HepG2 (cell line): ENCODE results near the gene CSNK2A1. TPM values are rescaled to one million over a fixed set of nuclear protein-coding genes. Genes with fewer than 3 reads are reported as not detected.

Source experiments
- ARNT2 ChIP-seq: sonication (generic); formaldehyde crosslinking; IDR thresholded peaks from 2 replicates; pipeline ENCODE4 v1.8.0; 2022; ENCODE audit warnings: mild to moderate bottlenecking, low read depth, missing genetic modification reagents, moderate library complexity
- DMAP1 ChIP-seq: IDR thresholded peaks from 2 replicates; pipeline ENCODE4 v1.6.1; 2016
- DNMT1 ChIP-seq: sonication (generic); formaldehyde crosslinking; IDR thresholded peaks from 2 replicates; pipeline ENCODE4 v1.5.1; 2020; ENCODE audit warnings: mild to moderate bottlenecking, missing genetic modification reagents
- EZH2 ChIP-seq: conservative IDR thresholded peaks from 2 replicates; pipeline ENCODE4 v1.6.1; 2012; ENCODE audit warnings: mild to moderate bottlenecking, low read depth, low read length, moderate library complexity
- FOXK1 ChIP-seq: sonication (generic); formaldehyde crosslinking; IDR thresholded peaks from 2 replicates; pipeline ENCODE4 v1.4.0; 2020; ENCODE audit warnings: low read depth, missing genetic modification reagents, borderline replicate concordance
- HMG20A ChIP-seq: IDR thresholded peaks from 2 replicates; pipeline ENCODE4 v1.6.1; 2016; ENCODE audit warnings: borderline replicate concordance
- HMGXB3 ChIP-seq: sonication (generic); formaldehyde crosslinking; IDR thresholded peaks from 2 replicates; pipeline ENCODE4 v1.4.0; 2020; ENCODE audit warnings: missing genetic modification reagents, borderline replicate concordance
- JARID2 ChIP-seq: sonication (generic); formaldehyde crosslinking; IDR thresholded peaks from 2 replicates; pipeline ENCODE4 v1.8.1; 2023; ENCODE audit warnings: missing genetic modification reagents, inconsistent platforms; ENCODE audit not compliant: insufficient replicate concordance
- JUND ChIP-seq: sonication (generic); formaldehyde crosslinking; IDR thresholded peaks from 2 replicates; pipeline ENCODE4 v1.8.0; 2022; ENCODE audit warnings: mild to moderate bottlenecking, missing genetic modification reagents
- KAT7 ChIP-seq: IDR thresholded peaks from 2 replicates; pipeline ENCODE4 v1.6.1; 2018; ENCODE audit warnings: borderline replicate concordance, missing compliant biosample characterization
- MED1 ChIP-seq: sonication (generic); formaldehyde crosslinking; IDR thresholded peaks from 2 replicates; pipeline ENCODE4 v1.4.0; 2020; ENCODE audit warnings: missing genetic modification reagents
- MEIS2 ChIP-seq: sonication (generic); formaldehyde crosslinking; IDR thresholded peaks from 2 replicates; pipeline ENCODE4 v1.9.0; 2021; ENCODE audit warnings: mild to moderate bottlenecking, missing genetic modification reagents
- PBX2 ChIP-seq: IDR thresholded peaks from 2 replicates; pipeline ENCODE4 v1.6.1; 2016; ENCODE audit warnings: control low read depth
- POLR2G ChIP-seq: fragments of 200-400 bp; formaldehyde crosslinking; IDR thresholded peaks from 2 replicates; pipeline ENCODE4 v1.6.1; 2018; ENCODE audit warnings: mild to moderate bottlenecking, low read depth, low read length, moderate library complexity
- SETDB1 ChIP-seq: sonication (generic); formaldehyde crosslinking; IDR thresholded peaks from 2 replicates; pipeline ENCODE4 v1.5.1; 2020; ENCODE audit warnings: missing genetic modification reagents, mild to moderate bottlenecking, borderline replicate concordance
- SP4 ChIP-seq: sonication (generic); formaldehyde crosslinking; IDR thresholded peaks from 2 replicates; pipeline ENCODE4 v1.8.1; 2023; ENCODE audit warnings: mild to moderate bottlenecking, missing genetic modification reagents
- TEF ChIP-seq: sonication (generic); formaldehyde crosslinking; IDR thresholded peaks from 2 replicates; pipeline ENCODE4 v1.5.0; 2020; ENCODE audit warnings: missing genetic modification reagents
- YEATS4 ChIP-seq: sonication (generic); formaldehyde crosslinking; IDR thresholded peaks from 2 replicates; pipeline ENCODE4 v1.4.0; 2020; ENCODE audit warnings: missing genetic modification reagents, borderline replicate concordance
- ZFP1 ChIP-seq: IDR thresholded peaks from 2 replicates; pipeline ENCODE4 v1.6.1; 2016
- ZNF12 ChIP-seq: sonication (generic); formaldehyde crosslinking; IDR thresholded peaks from 2 replicates; pipeline ENCODE4 v1.5.0; 2020; ENCODE audit warnings: missing genetic modification reagents
- ZNF225 ChIP-seq: sonication (generic); formaldehyde crosslinking; IDR thresholded peaks from 2 replicates; pipeline ENCODE4 v1.4.0; 2020; ENCODE audit warnings: mild to moderate bottlenecking, missing genetic modification reagents
- ZNF232 ChIP-seq: sonication (generic); formaldehyde crosslinking; IDR thresholded peaks from 2 replicates; pipeline ENCODE4 v1.4.0; 2020; ENCODE audit warnings: missing genetic modification reagents, borderline replicate concordance
- ZNF496 ChIP-seq: sonication (generic); formaldehyde crosslinking; IDR thresholded peaks from 2 replicates; pipeline ENCODE4 v1.8.1; 2023; ENCODE audit warnings: mild to moderate bottlenecking, moderate library complexity, missing genetic modification reagents; ENCODE audit not compliant: insufficient replicate concordance
- ZNF557 ChIP-seq: sonication (generic); formaldehyde crosslinking; IDR thresholded peaks from 2 replicates; pipeline ENCODE4 v1.4.0; 2020; ENCODE audit warnings: missing genetic modification reagents
- ZNF784 ChIP-seq: sonication (generic); formaldehyde crosslinking; IDR thresholded peaks from 2 replicates; pipeline ENCODE4 v1.5.1; 2020; ENCODE audit warnings: missing genetic modification reagents, mild to moderate bottlenecking, borderline replicate concordance
- polyA plus RNA-seq, 8 experiments: library from polyadenylated mRNA; depleted of rRNA in 3 of 8; stranded (reverse) in 7 of 8; unstranded in 1 of 8; fragments of >200 nt; fragmentation: Illumina TruSeq in 4 of 8; extraction: Trizol in 4 of 8; gene quantifications; 2 replicates each; pipeline versions ENCODE4 v1.2.1 to v1.2.3, GENCODE V29; 2011 to 2016; ENCODE audit warnings: low read depth in 4 of 8, missing spikeins in 1 of 8, mixed read lengths in 1 of 8; ENCODE audit not compliant: insufficient read depth in 1 of 8
- total RNA-seq, 5 experiments: library from RNA; depleted of rRNA; stranded (reverse); fragments of >200 nt; fragmentation: Illumina TruSeq; extraction: Trizol; gene quantifications; 2 replicates each; pipeline ENCODE4 v1.2.3, GENCODE V29; 2016; ENCODE audit warnings: low read depth in 1 of 5

The CSNK2A1 gene
- total and polyA plus RNA-seq, 2 of the 13 experiments (the other 11 are each of a cell fraction or from before 2014, with no cell fraction given), result 153 to 231 TPM

GRCh38 chr20:472137-472846, 71.3 kb downstream of the CSNK2A1 start (continued):
- TF ChIP-seq POLR2G (0 out of 2 replicates have a peak, but pooled peaks have one; percentile 19), MED1 (peak; percentile 69), SETDB1 (CRISPR knock-in tag) (peak; percentile 96), YEATS4 (CRISPR knock-in tag) (0 out of 2 replicates have a peak, but pooled peaks have one; percentile 26), JUND (CRISPR knock-in tag) (no peak), ZFP1 (CRISPR knock-in tag) (peak; percentile 66), HMGXB3 (CRISPR knock-in tag) (no peak), ZNF232 (CRISPR knock-in tag) (peak; percentile 63; the same call in 1 of the 2 replicates), HMG20A (CRISPR knock-in tag) (no peak), PBX2 (CRISPR knock-in tag) (no peak), DNMT1 (CRISPR knock-in tag) (no peak), MEIS2 (no peak), ZNF784 (CRISPR knock-in tag) (no peak), ARNT2 (CRISPR knock-in tag) (no peak), EZH2 (no peak), ZNF496 (no peak), KAT7 (CRISPR knock-in tag) (no peak), JARID2 (CRISPR knock-in tag) (no peak), ZNF225 (CRISPR knock-in tag) (no peak), ZNF557 (CRISPR knock-in tag) (0 out of 2 replicates have a peak, but pooled peaks have one; percentile 64), FOXK1 (CRISPR knock-in tag) (no peak), SP4 (CRISPR knock-in tag) (no peak), TEF (CRISPR knock-in tag) (no peak), ZNF12 (CRISPR knock-in tag) (0 out of 2 replicates have a peak, but pooled peaks have one; percentile 16), DMAP1 (CRISPR knock-in tag) (0 out of 2 replicates have a peak, but pooled peaks have one; percentile 50)
